ENCODE measurements around the gene HAO2. TPM values are rescaled to one million over a fixed set of nuclear protein-coding genes. Genes with fewer than 3 reads are reported as not detected.

The HAO2 gene
- total RNA-seq, 1 donor from 2014 or later: not detected

- no peaks in the 10 kb centered on the region for H3K36me3 Mint-ChIP-seq
- no peak overlapping the region for H3K27ac Mint-ChIP-seq
- TF ChIP-seq, protein P1, sequence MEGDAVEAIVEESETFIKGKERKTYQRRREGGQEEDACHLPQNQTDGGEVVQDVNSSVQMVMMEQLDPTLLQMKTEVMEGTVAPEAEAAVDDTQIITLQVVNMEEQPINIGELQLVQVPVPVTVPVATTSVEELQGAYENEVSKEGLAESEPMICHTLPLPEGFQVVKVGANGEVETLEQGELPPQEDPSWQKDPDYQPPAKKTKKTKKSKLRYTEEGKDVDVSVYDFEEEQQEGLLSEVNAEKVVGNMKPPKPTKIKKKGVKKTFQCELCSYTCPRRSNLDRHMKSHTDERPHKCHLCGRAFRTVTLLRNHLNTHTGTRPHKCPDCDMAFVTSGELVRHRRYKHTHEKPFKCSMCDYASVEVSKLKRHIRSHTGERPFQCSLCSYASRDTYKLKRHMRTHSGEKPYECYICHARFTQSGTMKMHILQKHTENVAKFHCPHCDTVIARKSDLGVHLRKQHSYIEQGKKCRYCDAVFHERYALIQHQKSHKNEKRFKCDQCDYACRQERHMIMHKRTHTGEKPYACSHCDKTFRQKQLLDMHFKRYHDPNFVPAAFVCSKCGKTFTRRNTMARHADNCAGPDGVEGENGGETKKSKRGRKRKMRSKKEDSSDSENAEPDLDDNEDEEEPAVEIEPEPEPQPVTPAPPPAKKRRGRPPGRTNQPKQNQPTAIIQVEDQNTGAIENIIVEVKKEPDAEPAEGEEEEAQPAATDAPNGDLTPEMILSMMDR (IDR thresholded peaks at IDR 0.05; ENCODE audit: unreplicated experiment): no peak
- H3K4me1 Mint-ChIP-seq: no peaks in the 10 kb centered on the region
- DNase-seq (ENCODE audit: low spot score in 2 of 2, unreplicated experiment in 2 of 2): no peak
- no peak overlapping the region for H3K4me3 Mint-ChIP-seq
- H3K27me3 Mint-ChIP-seq (ENCODE audit: low read depth): peaks cover 11% of the 10 kb centered on the region
- H3K9me3 Mint-ChIP-seq: no peaks in the 10 kb centered on the region
Measured at GRCh38 chr1:119420638-119421037, 52.1 kb downstream of the HAO2 start.

- Mint-ChIP-seq H3K4me1 (no peaks in the 10 kb centered on the region), H3K27ac (no peak overlapping the region), H3K36me3 (no peaks in the 10 kb centered on the region), H3K4me3 (no peak overlapping the region), H3K27me3 (ENCODE audit: low read depth) (peaks cover 9% of the 10 kb centered on the region), H3K9me3 (no peaks in the 10 kb centered on the region)
- no peak for DNase-seq (ENCODE audit: low spot score in 2 of 2, unreplicated experiment in 2 of 2)
- TF ChIP-seq, protein P1 (IDR thresholded peaks at IDR 0.05; ENCODE audit: unreplicated experiment): no peak
Measured at GRCh38 chr1:119422631-119423030, 54.0 kb downstream of the HAO2 start.

DNA sequence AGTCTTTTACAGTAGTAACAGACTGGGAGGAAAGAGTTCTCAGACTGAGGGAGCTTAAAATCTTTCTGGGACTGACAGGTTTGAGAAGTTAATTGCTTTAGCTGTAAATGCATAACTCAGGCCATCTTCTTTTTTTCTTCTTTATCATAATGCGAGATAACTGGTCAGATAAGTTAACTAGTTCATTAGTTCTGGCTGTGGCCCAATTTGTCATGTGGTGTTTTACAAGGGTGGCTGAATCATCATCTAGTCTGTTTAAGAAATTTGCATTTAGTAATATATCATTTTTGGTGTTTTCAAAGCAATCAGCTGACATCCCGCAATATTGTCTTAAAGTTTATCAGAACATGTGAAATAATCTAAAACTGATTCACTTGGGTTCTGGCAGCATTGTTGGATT, 60.4 kb downstream of the HAO2 start:
- H3K4me3 Mint-ChIP-seq: no peak overlapping the region
- TF ChIP-seq, protein P1 (IDR thresholded peaks at IDR 0.05; ENCODE audit: unreplicated experiment): no peak
- no peak overlapping the region for H3K27ac Mint-ChIP-seq
- peaks cover 37% of the 10 kb centered on the region for H3K27me3 Mint-ChIP-seq (ENCODE audit: low read depth)
- H3K36me3 Mint-ChIP-seq: no peaks in the 10 kb centered on the region
- no peaks in the 10 kb centered on the region for H3K9me3 Mint-ChIP-seq
- peaks cover 4% of the 10 kb centered on the region for H3K4me1 Mint-ChIP-seq
- DNase-seq (ENCODE audit: low spot score in 2 of 2, unreplicated experiment in 2 of 2): no peak

GRCh38 chr1:119429687-119430086, 61.1 kb downstream of the HAO2 start:
- no peak for DNase-seq (ENCODE audit: low spot score in 2 of 2, unreplicated experiment in 2 of 2)
- H3K4me1 Mint-ChIP-seq: peaks cover 4% of the 10 kb centered on the region
- no peaks in the 10 kb centered on the region for H3K9me3 Mint-ChIP-seq
- no peak overlapping the region for H3K4me3 Mint-ChIP-seq
- peaks cover 37% of the 10 kb centered on the region for H3K27me3 Mint-ChIP-seq (ENCODE audit: low read depth)
- TF ChIP-seq, protein P1 (IDR thresholded peaks at IDR 0.05; ENCODE audit: unreplicated experiment): no peak
- H3K36me3 Mint-ChIP-seq: no peaks in the 10 kb centered on the region
- H3K27ac Mint-ChIP-seq: no peak overlapping the region

GRCh38 chr1:119430486-119430885, 61.9 kb downstream of the HAO2 start:
- TF ChIP-seq, protein P1 (IDR thresholded peaks at IDR 0.05; ENCODE audit: unreplicated experiment): no peak
- peaks cover 37% of the 10 kb centered on the region for H3K27me3 Mint-ChIP-seq (ENCODE audit: low read depth)
- H3K36me3 Mint-ChIP-seq: no peaks in the 10 kb centered on the region
- H3K4me3 Mint-ChIP-seq: no peak overlapping the region
- DNase-seq (ENCODE audit: low spot score in 2 of 2, unreplicated experiment in 2 of 2): no peak
- H3K9me3 Mint-ChIP-seq: no peaks in the 10 kb centered on the region
- peaks cover 4% of the 10 kb centered on the region for H3K4me1 Mint-ChIP-seq
- H3K27ac Mint-ChIP-seq: no peak overlapping the region

- Mint-ChIP-seq H3K4me1 (peaks cover 4% of the 10 kb centered on the region), H3K9me3 (no peaks in the 10 kb centered on the region), H3K27ac (no peak overlapping the region), H3K4me3 (no peak overlapping the region), H3K36me3 (no peaks in the 10 kb centered on the region), H3K27me3 (ENCODE audit: low read depth) (peaks cover 36% of the 10 kb centered on the region)
- DNase-seq (ENCODE audit: low spot score in 2 of 2, unreplicated experiment in 2 of 2): no peak
- TF ChIP-seq, protein P1 (IDR thresholded peaks at IDR 0.05; ENCODE audit: unreplicated experiment): no peak
Measured at GRCh38 chr1:119431836-119432235, 63.3 kb downstream of the HAO2 start.

All from mesothelial cell of epicardium (in vitro differentiated cells).